ENCODE measurements around the gene CEP170. TPM values are rescaled to one million over a fixed set of nuclear protein-coding genes. Genes with fewer than 3 reads are reported as not detected.
"Not testable (repeated sequence)": the region's sequence is repeated elsewhere in the genome, so short reads cannot be mapped to it uniquely, and the experiment has no call there.

The CEP170 gene
- total RNA-seq, 1 experiment from 2014 or later: 36.5 TPM

DNA sequence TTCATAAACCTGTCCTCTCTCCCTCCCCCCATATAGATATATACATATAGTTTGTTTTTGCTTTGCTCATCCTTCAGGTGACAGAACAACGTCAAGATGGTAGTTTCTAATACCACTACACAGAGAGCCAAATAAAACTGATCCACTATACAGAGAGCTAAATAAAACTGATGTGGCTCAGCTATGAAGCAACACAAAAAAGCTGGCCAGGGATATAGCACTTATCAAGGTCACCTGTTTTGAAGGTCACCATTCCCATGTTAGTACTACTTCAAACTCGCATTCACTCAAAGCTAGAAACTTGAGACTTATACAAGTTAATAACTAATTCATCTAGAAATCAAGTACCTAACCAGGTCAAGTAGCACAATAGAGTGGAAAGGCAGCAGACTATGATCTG lies 61.8 kb downstream of the CEP170 start:
- in situ Hi-C loops (cut with HindIII; ENCODE audit: low sequenced_read_pairs): not testable (repeated sequence)

DNA sequence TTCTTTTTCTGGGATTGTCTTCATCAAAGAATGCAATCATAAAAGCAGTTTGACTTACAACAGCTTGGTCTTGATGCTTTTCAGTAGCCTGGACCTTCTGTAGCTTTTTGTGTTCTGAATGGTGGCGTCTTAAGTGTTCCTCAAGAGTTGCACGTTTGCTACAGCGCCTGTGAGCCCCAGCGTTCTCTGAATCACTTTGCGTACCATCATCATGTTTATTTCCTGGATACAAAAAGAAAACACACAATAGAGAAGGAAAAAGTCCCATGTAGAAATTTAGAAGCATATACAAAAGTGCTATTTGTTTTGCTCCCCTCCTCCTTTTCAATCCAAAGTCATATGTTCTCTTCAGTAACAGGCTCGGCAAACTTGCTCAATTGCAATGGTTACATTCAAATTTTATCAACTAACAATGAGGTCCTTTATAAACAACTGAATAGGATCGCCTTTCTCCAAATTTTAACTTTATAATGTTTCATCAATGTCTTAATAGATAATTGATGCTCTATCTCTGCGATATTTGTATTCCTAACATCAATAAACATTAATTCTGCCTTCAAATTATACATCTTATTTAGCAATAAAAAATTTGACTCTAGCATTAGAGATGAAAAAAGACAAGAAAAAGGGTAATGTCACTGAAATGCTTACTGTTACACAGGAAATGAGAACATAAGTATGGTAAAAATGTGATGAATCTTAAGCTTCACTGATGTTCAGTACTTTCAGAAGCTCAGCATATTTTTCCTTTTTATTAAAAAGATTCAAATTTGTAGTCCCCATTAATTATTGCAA lies 68.7 kb downstream of the CEP170 start:
- in situ Hi-C loops (cut with HindIII; ENCODE audit: low sequenced_read_pairs); DNase-seq (ENCODE audit: low spot score): not testable (repeated sequence)

More for the DNA sequence above, 61.8 kb downstream of the CEP170 start:
- not testable (repeated sequence) for DNase-seq (ENCODE audit: low spot score)

DNA sequence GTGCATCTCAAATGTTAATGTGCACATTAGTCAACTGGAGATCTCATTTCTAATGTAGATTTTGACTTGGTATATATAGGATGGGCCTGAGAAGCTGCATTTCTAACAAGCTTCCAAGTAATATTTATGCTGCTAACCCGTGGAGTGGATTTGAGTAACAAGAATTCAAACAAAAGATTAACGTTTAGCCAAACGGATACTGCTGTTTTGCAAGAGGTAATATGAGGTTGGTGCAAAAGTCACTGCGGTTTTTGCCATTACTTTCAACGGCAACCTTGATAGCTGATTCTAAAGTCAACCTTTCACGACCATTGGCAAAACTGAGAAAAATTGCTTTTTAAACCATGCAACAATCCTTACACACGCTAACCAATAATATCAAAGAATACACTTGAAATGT lies 70.3 kb downstream of the CEP170 start:
- in situ Hi-C loops (cut with HindIII; ENCODE audit: low sequenced_read_pairs); DNase-seq (ENCODE audit: low spot score): not testable (repeated sequence)

DNA sequence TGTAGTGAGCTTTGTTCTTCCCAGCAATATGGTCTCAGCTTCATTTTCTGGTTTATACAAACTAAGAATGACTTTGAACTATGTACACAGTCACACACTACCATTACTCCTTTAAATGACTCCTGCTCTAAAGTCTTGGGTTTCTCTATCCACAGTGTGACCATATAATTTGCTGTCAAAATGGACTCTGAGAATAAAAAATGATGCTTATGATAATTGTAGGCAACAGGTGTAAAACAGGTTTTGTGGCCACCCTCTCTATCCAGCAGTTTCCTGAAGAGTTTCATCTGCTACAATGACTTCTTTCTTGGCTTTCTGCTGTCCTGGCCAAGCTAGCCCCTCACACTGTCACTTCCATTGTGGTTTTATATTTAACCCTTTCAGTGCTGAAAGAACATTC lies 71.4 kb downstream of the CEP170 start:
- in situ Hi-C loops (cut with HindIII; ENCODE audit: low sequenced_read_pairs); DNase-seq (ENCODE audit: low spot score): not testable (repeated sequence)

DNA sequence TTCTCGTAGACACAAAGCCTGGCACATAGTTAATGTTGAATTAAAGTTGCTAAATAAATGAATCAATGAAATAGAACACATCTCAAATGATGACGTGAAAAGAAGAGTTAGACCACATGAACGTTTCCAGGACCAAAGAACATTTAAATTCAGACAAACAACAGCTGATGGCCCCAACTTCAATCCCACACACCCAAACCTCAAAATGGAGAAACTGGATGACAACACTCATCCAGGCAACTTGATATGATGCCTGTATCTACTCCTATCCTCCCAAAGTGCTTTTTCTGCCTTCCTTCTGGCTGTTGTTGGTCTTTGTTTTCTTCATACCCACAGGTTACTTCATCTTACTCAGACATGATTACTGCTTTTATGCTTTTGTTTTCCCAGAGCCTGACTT lies 71.9 kb downstream of the CEP170 start:
- in situ Hi-C loops (cut with HindIII; ENCODE audit: low sequenced_read_pairs); DNase-seq (ENCODE audit: low spot score): not testable (repeated sequence)

DNA sequence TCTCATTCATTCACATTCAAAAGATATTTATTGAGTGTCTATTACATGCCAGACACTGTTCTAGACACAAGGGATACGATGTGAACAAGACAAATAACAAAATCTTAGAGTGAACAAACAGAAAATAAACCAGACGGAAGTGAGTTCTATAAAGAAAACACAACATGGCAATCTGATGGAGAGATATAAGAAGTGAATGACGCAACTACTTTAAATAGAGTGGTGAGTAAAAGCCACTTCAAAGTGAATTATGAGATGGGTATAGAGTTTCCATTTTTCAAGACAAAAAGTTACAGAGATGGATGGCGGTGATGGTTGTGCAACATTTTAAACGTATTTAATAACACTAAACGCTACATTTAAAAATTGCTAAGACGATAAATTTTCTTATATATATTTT lies 75.4 kb downstream of the CEP170 start:
- in situ Hi-C loops (cut with HindIII; ENCODE audit: low sequenced_read_pairs): no loop called here

DNA sequence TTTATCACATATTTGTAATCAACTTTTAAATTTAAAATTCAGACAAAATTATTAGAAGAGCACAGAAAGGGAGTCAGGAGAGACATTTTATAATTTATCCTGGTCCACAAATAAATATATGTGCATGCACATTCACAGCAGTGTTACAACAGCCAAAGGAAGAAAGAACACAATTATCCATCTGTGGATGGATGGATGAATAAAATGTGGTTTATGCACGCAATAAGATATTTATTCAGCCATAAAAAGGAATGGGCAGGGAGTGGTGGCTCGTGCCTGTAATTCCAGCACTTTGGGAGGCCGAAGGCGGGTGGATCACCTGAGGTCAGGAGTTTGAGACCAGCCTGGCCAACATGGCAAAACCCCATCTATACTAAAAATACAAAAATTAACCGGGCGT lies 77.3 kb downstream of the CEP170 start:
- DNase-seq (ENCODE audit: low spot score); in situ Hi-C loops (cut with HindIII; ENCODE audit: low sequenced_read_pairs): not testable (repeated sequence)

More for the DNA sequence above, 75.4 kb downstream of the CEP170 start:
- DNase-seq (ENCODE audit: low spot score): no peak

DNA sequence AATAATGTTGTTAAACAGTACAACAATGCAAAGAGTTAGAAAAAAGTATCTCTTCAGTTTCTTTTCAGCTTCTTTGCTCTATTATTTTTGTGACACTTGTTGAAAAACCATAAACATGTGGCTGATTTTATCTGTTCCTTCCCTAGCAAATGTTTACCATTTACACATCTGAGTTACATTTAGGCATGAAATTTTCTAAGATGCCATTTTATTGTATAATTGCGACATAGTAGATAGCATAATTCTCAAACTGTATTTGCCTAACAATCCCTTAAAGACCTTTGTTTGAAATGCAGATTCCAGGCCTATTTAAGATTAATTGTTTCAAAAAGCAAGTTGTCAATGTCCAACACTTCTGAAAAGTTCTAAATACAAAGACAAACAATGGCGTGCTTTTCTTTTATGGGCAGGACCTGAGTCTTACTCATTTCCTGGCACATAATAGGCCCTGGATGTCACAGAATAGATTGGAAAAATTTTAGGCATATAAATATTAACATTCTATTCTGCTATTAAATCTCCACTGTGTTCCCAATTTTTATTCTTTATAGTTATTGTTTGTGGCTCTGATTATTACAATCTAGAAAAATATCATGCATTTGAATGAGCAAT lies 81.2 kb downstream of the CEP170 start:
- DNase-seq (ENCODE audit: low spot score); in situ Hi-C loops (cut with HindIII; ENCODE audit: low sequenced_read_pairs): not testable (repeated sequence)

DNA sequence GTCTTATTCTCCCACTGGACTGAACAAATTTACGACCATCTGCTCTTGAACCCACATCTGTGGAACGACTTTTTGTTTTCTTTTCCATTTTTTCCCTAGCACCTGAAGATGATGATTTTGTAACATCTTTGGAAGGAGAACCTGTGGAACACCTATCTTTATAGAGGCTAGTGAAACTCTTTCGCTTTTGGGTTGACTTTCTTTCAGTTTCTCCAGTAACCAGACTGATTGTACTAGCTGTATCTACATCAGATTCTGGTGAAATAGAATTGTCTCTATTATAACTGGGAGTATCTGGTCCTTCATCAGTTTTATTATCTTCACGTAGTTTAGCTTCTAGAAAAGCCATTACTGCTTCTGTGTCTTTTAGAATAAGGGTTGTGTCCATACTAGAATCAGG lies 90.2 kb downstream of the CEP170 start:
- in situ Hi-C loops (cut with HindIII; ENCODE audit: low sequenced_read_pairs); DNase-seq (ENCODE audit: low spot score): not testable (repeated sequence)

DNA sequence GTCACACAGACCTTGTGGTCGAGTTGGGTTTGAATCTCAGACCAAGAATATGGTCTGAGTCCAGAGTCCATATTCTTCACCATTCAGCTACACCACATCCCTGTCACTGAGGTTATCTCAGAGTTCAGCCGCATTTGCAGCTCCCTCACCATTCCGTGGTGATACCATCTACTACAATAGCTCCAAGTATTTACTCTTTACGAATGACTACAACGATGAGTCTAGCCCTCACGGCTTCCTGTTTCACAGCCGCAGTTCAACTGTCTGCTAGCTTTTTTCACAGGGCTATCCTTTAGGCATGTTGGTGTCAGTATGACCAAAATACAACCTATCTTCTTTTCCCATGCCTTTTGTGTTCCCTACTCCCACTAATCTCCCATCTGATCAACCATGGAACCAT lies 104.2 kb downstream of the CEP170 start:
- in situ Hi-C loops (cut with HindIII; ENCODE audit: low sequenced_read_pairs); DNase-seq (ENCODE audit: low spot score): not testable (repeated sequence)

DNA sequence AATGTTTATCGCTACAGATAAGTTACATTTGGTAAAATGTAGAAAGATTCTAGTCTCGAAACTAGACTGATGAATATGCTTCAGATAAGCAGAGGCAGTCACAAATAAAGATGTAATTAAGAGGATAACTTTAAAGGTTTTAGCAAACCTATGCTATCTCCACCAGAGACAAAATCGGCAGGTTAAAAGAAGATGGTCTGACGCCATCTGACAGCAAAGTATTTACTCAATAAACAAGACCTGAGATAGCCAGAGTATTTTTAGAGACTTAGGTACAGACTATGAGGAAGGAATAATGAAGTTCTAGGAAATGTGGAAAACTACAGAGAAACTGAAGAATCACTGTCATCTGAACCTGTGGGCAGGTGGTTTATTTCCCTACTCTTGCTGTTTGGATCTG lies 106.0 kb downstream of the CEP170 start:
- in situ Hi-C loops (cut with HindIII; ENCODE audit: low sequenced_read_pairs); DNase-seq (ENCODE audit: low spot score): not testable (repeated sequence)

DNA sequence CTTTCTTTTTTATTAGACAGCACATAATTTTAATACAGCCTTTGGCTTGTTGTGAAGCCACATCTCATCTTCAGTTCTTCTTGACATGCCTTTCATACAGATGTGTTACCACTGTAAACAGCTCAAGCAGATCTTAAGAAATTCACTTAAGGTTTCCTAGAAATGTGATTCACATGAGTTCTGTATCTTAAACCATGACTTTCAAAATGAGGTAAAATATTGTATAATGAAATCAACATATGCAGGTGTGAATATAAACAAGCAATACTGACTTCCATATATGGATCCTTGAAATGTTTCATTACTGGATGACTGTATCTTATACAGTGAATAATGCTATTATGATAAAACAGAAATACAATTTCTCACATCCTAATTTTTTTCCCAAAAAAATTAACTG lies 107.7 kb downstream of the CEP170 start:
- DNase-seq (ENCODE audit: low spot score); in situ Hi-C loops (cut with HindIII; ENCODE audit: low sequenced_read_pairs): not testable (repeated sequence)

DNA sequence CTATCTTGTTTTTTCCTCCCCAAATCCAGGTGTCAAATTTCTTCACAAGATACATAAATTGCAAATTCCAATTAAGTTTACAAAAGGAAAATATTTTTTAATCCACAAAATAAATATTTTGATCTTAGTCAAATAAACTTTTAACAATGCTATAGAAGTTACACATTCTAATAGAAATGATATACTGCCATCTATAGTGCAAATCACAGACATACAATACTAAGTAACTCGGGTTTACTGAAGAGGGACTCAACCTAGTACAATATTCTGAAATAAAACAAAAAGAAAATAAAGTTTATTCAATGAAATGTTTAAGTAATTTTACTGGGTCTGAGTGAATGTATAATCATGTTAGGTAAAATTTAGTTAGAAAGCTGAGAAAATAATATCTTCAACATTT lies 114.6 kb downstream of the CEP170 start:
- DNase-seq (ENCODE audit: low spot score); in situ Hi-C loops (cut with HindIII; ENCODE audit: low sequenced_read_pairs): not testable (repeated sequence)

DNA sequence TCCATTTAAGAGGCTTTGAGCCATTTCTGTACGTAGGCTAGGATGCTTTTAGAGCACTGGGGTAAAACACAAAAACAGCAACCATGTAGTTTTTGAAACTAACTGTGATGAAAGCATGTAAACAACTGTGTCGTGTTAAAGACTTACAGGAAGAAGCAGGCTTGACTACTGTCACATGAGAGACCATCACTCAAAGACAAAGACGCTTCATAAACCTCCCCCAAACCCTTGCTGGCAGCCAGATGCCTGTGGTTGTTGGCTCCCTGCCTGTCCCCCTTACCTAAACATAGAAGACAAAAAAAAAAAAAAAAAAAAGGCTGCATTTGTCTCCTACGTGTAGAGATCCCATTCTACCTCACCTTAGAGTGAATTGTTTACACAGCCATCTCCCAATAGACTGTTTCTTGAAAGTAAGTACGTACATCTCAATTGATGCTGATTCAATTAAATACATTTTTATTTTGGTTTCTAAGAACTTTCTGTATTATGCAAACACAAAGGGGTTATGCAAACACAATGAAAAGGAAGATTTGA lies 132.1 kb downstream of the CEP170 start:
- in situ Hi-C loops (cut with HindIII; ENCODE audit: low sequenced_read_pairs): not testable (repeated sequence)
- peak; percentile 17 for DNase-seq (ENCODE audit: low spot score)

DNA sequence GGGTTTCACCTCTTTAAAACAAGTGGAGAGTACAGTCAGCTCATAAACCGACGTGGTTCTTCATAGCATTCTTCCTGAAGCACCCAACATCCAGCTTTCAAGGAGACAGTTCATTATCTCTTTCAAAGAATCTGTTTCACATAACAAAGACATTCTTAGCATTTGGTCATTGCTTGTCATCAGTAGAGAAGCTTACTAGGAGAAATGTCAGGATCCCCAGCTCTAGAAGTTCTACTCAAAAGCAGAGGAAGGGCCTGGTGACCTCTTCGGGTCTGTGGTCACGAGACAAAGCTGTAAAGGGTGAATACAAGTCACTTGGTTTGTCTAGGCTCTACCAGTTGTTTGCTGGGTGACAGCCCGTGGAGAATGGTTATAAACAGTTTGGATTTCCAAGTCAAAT lies 133.1 kb downstream of the CEP170 start:
- in situ Hi-C loops (cut with HindIII; ENCODE audit: low sequenced_read_pairs); DNase-seq (ENCODE audit: low spot score): not testable (repeated sequence)

DNA sequence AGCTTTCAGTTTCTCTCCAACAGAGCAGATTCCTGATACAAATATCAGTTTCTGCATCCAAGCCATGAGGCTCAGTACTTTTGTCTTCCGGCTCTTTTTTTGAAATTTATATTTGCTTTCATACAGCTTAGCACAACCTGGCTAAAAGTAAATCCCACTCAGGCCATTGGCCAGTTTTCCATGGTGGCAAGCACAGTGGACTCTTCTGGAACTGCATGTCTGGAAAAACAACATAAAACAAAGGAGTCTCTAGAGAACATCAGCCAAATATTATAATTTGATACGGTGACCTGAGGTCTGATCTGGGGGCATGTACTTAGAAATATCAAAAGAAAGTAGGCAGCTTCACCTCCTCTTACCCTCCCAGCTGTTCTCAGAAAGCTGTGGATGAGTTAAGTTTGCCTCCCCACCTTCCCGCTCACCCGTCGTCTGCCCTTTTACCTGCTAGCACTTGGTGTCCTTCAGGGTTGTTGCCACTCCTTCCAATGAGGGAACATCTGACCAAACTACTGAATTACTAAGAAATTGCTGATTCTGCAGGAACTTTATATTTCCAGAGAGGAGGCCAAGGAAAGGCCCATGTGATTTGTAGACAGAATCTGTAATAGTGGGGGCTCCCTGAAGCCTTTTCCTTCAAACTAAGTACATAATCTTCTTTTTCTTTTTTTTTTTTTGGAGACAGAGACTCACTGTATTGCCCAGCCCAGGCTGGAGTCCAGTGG lies 136.3 kb downstream of the CEP170 start:
- in situ Hi-C loops (cut with HindIII; ENCODE audit: low sequenced_read_pairs); DNase-seq (ENCODE audit: low spot score): not testable (repeated sequence)

DNA sequence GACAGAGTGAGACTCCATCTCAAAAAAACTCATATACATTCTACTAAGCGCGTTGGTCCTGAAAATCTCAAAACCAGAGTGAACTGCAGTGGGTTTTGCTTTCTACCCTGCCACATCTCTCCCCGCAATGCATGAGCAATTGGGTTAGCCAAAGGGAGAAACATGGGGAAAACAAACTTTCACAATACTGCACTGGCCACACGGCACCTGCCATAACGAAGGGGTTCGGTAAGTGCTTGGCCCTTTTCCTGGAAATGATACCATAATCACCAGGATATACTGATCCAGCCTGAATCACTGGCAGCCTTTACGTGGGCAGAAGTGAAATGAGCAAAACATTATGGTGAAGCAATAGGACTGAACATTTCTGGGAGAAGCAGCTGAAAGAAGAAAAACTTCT lies 138.9 kb downstream of the CEP170 start:
- DNase-seq (ENCODE audit: low spot score); in situ Hi-C loops (cut with HindIII; ENCODE audit: low sequenced_read_pairs): not testable (repeated sequence)

DNA sequence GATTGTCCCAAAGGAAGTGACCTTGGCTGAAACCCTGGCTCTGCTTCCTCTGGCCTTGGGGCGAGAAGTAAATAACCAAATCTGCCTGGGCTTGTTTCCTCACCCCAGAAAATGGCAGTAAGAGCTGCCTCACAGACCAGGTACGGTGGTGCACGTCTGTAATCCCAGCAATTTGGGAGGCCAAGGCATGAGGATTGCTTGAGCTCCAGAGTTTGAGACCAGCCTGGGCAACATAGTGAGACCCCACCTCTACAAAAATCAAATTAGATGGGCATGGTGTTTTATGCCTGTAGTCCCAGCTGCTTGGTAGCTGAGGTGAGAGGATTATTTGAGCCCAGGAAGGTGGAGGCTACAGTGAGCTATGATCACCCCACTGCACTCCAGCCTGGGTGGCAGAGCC lies 140.3 kb downstream of the CEP170 start:
- DNase-seq (ENCODE audit: low spot score): not testable (repeated sequence)

DNA sequence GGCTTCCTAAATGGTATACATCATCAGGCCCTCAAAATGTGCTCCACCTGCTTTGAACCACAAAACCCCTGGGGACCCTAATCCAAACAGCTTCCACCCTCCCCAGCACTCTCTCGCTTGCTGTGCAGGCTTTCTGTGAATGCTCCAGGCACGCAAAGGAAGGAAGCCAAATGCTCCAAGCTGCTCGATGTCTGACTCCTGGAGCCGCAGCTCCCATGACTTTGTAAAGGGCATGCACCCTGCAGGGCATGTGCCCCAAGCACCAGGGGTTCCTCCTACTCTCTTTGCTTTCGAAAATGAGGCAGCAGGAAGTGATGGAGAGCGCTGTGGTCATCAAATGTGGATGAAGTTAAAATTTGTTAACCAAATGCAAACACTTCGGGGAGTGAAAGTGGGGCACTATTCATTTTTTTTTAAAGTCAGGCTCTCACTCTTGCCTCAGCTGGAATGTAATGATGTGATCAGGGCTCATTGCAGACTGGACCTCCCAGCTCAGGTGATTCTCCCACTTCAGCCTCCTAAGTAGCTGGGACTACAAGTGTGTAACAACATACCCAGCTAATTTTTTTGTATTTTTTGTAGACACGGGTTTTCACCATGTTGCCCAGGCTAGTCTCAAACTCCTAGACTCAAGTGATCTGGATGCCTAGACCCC lies 140.9 kb downstream of the CEP170 start:
- DNase-seq (ENCODE audit: low spot score): not testable (repeated sequence)

More for the DNA sequence above, 140.3 kb downstream of the CEP170 start:
- in situ Hi-C loops (cut with HindIII; ENCODE audit: low sequenced_read_pairs): not testable (repeated sequence)

More for the DNA sequence above, 140.9 kb downstream of the CEP170 start:
- in situ Hi-C loops (cut with HindIII; ENCODE audit: low sequenced_read_pairs): not testable (repeated sequence)
